Measurements from ENCODE around the gene ZNF451. TPM values are rescaled to one million over a fixed set of nuclear protein-coding genes. Genes with fewer than 3 reads are reported as not detected.

The ZNF451 gene
- total RNA-seq, 1 experiment from 2014 or later, result 63.0 TPM

- H3K4me1 Mint-ChIP-seq (ENCODE audit: insufficient read depth, unreplicated experiment), result no peaks in the 10 kb centered on the region
- H3K27ac Mint-ChIP-seq (ENCODE audit: low read depth, unreplicated experiment), result no peak overlapping the region
- TF ChIP-seq CTCF (IDR thresholded peaks at IDR 0.05; ENCODE audit: unreplicated experiment), result no peak
- intact Hi-C loops (cut with micrococcal nuclease), result no loop called here
- H3K36me3 Mint-ChIP-seq (ENCODE audit: insufficient read depth, unreplicated experiment), result peaks cover 58% of the 10 kb centered on the region
- POLR2A ChIA-PET, result no interaction called here
- H3K27me3 Mint-ChIP-seq (ENCODE audit: insufficient read depth, unreplicated experiment), result no peaks in the 10 kb centered on the region
- CTCF ChIA-PET, result interaction anchor here (1.1 kb wide), 1 partner anchor 41 kb away, joined by 3 read pairs; no protein-coding TSS in a partner anchor
- H3K9me3 Mint-ChIP-seq (ENCODE audit: unreplicated experiment), result no peaks in the 10 kb centered on the region
- BruUV-seq (replicated peaks), result no TSS peak
- H3K4me3 Mint-ChIP-seq (ENCODE audit: unreplicated experiment), result no peak overlapping the region
- no peak for DNase-seq (ENCODE audit: unreplicated experiment)
Measured at GRCh38 chr6:57134954-57135353, 45.0 kb downstream of the ZNF451 start.

- no peak overlapping the region for H3K27ac Mint-ChIP-seq (ENCODE audit: low read depth, unreplicated experiment)
- no peaks in the 10 kb centered on the region for H3K9me3 Mint-ChIP-seq (ENCODE audit: unreplicated experiment)
- peaks cover 62% of the 10 kb centered on the region for H3K36me3 Mint-ChIP-seq (ENCODE audit: insufficient read depth, unreplicated experiment)
- ChIA-PET CTCF (interaction anchor here (0.6 to 1.1 kb wide), 3 partner anchors 40 to 179 kb away, joined by 3 to 4 read pairs (median 3); no protein-coding TSS in a partner anchor), POLR2A (interaction anchor here (0.7 kb wide), 1 partner anchor 20 kb away, joined by 3 read pairs; no protein-coding TSS in a partner anchor)
- H3K4me1 Mint-ChIP-seq (ENCODE audit: insufficient read depth, unreplicated experiment), result no peaks in the 10 kb centered on the region
- no peak overlapping the region for H3K4me3 Mint-ChIP-seq (ENCODE audit: unreplicated experiment)
- H3K27me3 Mint-ChIP-seq (ENCODE audit: insufficient read depth, unreplicated experiment), result no peaks in the 10 kb centered on the region
- no TSS peak for BruUV-seq (replicated peaks)
- intact Hi-C loops (cut with micrococcal nuclease), result no loop called here
- DNase-seq (ENCODE audit: unreplicated experiment), result no peak
- TF ChIP-seq CTCF (IDR thresholded peaks at IDR 0.05; ENCODE audit: unreplicated experiment), result no peak
Measured at GRCh38 chr6:57135885-57136284, 45.9 kb downstream of the ZNF451 start.

- intact Hi-C loops (cut with micrococcal nuclease), result no loop called here
- POLR2A ChIA-PET, result no interaction called here
- Mint-ChIP-seq H3K4me3 (ENCODE audit: unreplicated experiment) (no peak overlapping the region), H3K27ac (ENCODE audit: low read depth, unreplicated experiment) (no peak overlapping the region), H3K27me3 (ENCODE audit: insufficient read depth, unreplicated experiment) (no peaks in the 10 kb centered on the region), H3K36me3 (ENCODE audit: insufficient read depth, unreplicated experiment) (peaks cover 69% of the 10 kb centered on the region), H3K4me1 (ENCODE audit: insufficient read depth, unreplicated experiment) (no peaks in the 10 kb centered on the region), H3K9me3 (ENCODE audit: unreplicated experiment) (no peaks in the 10 kb centered on the region)
- BruUV-seq (replicated peaks), result no TSS peak
- TF ChIP-seq CTCF (IDR thresholded peaks at IDR 0.05; ENCODE audit: unreplicated experiment), result no peak
- CTCF ChIA-PET, result interaction anchor here (0.7 kb wide), 1 partner anchor 187 kb away, joined by 3 read pairs; no protein-coding TSS in a partner anchor
- DNase-seq (ENCODE audit: unreplicated experiment), result no peak
Measured at GRCh38 chr6:57137350-57137749, 47.4 kb downstream of the ZNF451 start.

GRCh38 chr6:57138026-57138425, 48.0 kb downstream of the ZNF451 start:
- CTCF ChIA-PET, result interaction anchor here (0.7 kb wide), 1 partner anchor 187 kb away, joined by 3 read pairs; no protein-coding TSS in a partner anchor
- BruUV-seq (replicated peaks), result no TSS peak
- POLR2A ChIA-PET, result no interaction called here
- intact Hi-C loops (cut with micrococcal nuclease), result no loop called here
- peaks cover 68% of the 10 kb centered on the region for H3K36me3 Mint-ChIP-seq (ENCODE audit: insufficient read depth, unreplicated experiment)
- no peak overlapping the region for H3K27ac Mint-ChIP-seq (ENCODE audit: low read depth, unreplicated experiment)
- H3K4me3 Mint-ChIP-seq (ENCODE audit: unreplicated experiment), result no peak overlapping the region
- H3K4me1 Mint-ChIP-seq (ENCODE audit: insufficient read depth, unreplicated experiment), result no peaks in the 10 kb centered on the region
- H3K9me3 Mint-ChIP-seq (ENCODE audit: unreplicated experiment), result no peaks in the 10 kb centered on the region
- H3K27me3 Mint-ChIP-seq (ENCODE audit: insufficient read depth, unreplicated experiment), result no peaks in the 10 kb centered on the region
- DNase-seq (ENCODE audit: unreplicated experiment), result no peak
- TF ChIP-seq CTCF (IDR thresholded peaks at IDR 0.05; ENCODE audit: unreplicated experiment), result no peak
